Esophagus (tissue), 2 donors: ENCODE results near the gene DTNB. TPM values are rescaled to one million over a fixed set of nuclear protein-coding genes. Genes with fewer than 3 reads are reported as not detected.

ENCODE experiments used
- H3K27ac ChIP-seq, 2 donors: one replicate each; pipeline ENCODE4 v1.5.1; 2013; ENCODE audit warnings: low read depth in 2 of 2, mild to moderate bottlenecking in 2 of 2, inconsistent platforms in 1 of 2, low read length in 1 of 2, moderate library complexity in 1 of 2
- H3K27me3 ChIP-seq, 2 donors: one replicate each; pipeline ENCODE4 v1.6.1; 2013; ENCODE audit warnings: low read length in 2 of 2, control low read depth in 1 of 2, mild to moderate bottlenecking in 1 of 2; ENCODE audit not compliant: insufficient read depth in 2 of 2, control insufficient read depth in 1 of 2
- H3K36me3 ChIP-seq, 2 donors: one replicate each; pipeline ENCODE4 v1.6.1; 2013; ENCODE audit warnings: low read length in 1 of 2; ENCODE audit not compliant: control insufficient read depth in 2 of 2, insufficient read depth in 2 of 2
- H3K4me1 ChIP-seq, 2 donors: one replicate each; pipeline ENCODE4 v1.6.1; 2013; ENCODE audit warnings: low read length in 1 of 2; ENCODE audit not compliant: control insufficient read depth in 2 of 2, insufficient read depth in 2 of 2
- H3K4me3 ChIP-seq, 2 donors: one replicate each; pipeline ENCODE4 v1.5.1; 2013; ENCODE audit warnings: low read length in 2 of 2, mild to moderate bottlenecking in 2 of 2, low read depth in 1 of 2, moderate library complexity in 1 of 2
- H3K9me3 ChIP-seq, 2 donors: one replicate each; pipeline ENCODE4 v1.6.1; 2013; ENCODE audit warnings: mild to moderate bottlenecking in 2 of 2, low read depth in 1 of 2, low read length in 1 of 2, moderate library complexity in 1 of 2; ENCODE audit not compliant: control insufficient read depth in 2 of 2, insufficient read depth in 1 of 2
- WGBS, 2 donors: extraction: QIAGEN DNeasy Blood & Tissue Kit; methylation state at CpG; one replicate each; pipeline ENCODE4 v1.1.7; 2013; 5-methylcytosine and 5-hydroxymethylcytosine counted together
- polyA plus RNA-seq, 2 donors: library from polyadenylated mRNA; stranded (reverse); fragments of 200-250 nt; gene quantifications; one replicate each; pipeline ENCODE4 v1.2.3, GENCODE V29; 2013
- donor health status: healthy with polysubstance abuse.
- donor health status: Bipolar disorder and iron deficiency.

The DTNB gene
- polyA plus RNA-seq, 2 donors, result 7.9 to 13.9 TPM

DNA sequence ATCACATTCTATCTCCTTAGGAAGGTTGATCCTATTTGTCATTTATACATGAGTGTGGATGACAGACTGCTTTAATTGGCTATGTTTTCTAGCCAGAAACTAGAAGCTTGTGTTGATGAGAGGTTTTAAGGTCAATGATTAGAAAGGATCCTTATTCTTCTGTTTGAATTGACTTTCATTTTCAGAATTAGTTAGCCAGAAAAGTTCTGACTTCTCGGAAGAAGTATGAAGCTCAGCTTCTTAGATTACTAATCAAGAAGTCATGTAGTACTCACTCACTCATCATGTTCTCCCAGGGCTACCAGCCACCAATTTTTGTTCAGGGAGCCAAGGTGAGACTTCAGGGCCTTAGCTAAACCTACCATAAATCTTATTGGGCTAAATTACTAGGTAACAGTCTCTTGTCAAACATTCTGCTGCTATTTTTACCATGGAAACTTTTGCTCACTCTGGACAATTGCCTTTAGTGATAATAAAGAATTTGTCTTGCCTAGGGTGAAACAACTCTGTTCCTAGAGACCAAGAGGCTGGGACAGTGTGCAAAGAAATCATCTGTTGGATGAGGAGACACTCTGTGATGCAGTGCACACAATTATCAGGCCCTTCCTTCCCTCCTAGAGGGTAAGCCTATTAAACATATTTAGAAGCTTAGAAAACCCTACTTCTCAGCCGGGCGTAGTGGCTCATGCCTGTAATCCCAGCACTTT, 220.0 kb downstream of the DTNB start:
- H3K4me1 ChIP-seq, result no peaks in the 10 kb centered on the region
- 82 to 84% methylated on average over 3 of the region's 3 CpGs for WGBS, 2 donors
- no peaks in the 10 kb centered on the region for H3K27me3 ChIP-seq
- H3K27ac ChIP-seq, result no peak overlapping the region
- no peaks in the 10 kb centered on the region for H3K36me3 ChIP-seq
- H3K9me3 ChIP-seq, result no peaks in the 10 kb centered on the region
- no peak overlapping the region for H3K4me3 ChIP-seq

DNA sequence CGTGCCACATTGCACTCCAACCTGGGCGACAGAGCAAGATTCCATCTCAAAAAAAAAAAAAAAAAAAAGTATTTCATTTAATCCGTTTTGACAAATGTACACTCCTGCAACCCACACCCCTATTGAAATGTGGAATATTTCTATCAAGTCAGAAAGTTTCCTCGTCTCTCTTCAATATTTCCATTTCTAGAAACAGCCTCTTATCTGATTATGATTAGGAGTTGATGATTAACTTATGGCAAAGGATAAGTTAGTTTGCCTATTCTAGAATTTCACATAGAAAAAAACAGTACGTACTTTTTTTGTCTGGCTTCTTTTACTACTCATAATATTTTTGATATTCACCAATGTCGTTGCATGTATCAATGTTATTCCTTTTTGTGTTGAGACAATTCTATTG, 224.6 kb downstream of the DTNB start:
- 73 to 91% methylated on average over 6 of the region's 6 CpGs for WGBS, 2 donors
- Histone ChIP-seq H3K36me3 (no peaks in the 10 kb centered on the region), H3K27ac (no peak overlapping the region), H3K9me3 (no peaks in the 10 kb centered on the region), H3K4me3 (no peak overlapping the region), H3K4me1 (no peaks in the 10 kb centered on the region), H3K27me3 (no peaks in the 10 kb centered on the region)

DNA sequence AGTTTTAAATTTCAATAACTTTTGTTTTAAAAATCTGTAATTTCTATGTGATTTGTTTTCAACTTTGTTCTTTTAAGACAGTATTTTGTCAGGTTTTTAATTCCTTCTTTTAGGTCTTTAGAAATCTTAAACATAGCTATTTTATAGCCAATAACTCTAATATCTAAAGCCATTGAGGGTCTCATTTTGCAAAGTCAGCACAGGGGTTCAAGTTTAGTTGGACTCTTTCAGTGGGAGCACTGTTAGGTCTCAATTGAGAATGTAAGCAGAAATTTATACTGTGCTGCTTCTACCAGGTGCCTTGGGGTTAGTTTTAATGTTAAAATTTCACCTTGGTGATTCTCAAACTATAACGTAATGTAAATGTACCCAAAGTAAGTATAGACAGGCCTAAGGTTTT, 226.4 kb downstream of the DTNB start:
- Histone ChIP-seq H3K9me3 (no peaks in the 10 kb centered on the region), H3K27ac (no peak overlapping the region), H3K36me3 (no peaks in the 10 kb centered on the region), H3K4me1 (no peaks in the 10 kb centered on the region), H3K27me3 (no peaks in the 10 kb centered on the region), H3K4me3 (no peak overlapping the region)
- WGBS, 2 donors, result 90 to 93% methylated on average over 1 of the region's 1 CpG

DNA sequence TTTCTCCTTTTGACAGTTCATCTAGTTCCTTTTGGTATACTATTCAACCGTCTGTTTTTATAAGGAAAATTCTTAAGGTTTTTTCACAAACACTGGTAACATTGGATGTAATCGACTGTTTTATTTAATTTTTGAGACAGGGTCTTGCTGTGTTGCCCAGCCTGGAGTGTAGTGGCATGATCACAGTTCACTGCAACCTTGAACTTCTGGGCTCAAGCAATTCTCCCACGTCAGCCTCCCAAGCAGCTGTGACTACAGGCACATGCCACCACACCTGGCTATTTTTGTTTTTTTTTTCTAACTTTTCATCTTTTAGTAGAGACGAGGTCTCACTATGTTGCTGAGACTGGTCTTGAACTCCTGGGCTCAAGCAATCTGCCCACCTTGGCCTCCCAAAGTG, 227.3 kb downstream of the DTNB start:
- Histone ChIP-seq H3K36me3 (no peaks in the 10 kb centered on the region), H3K9me3 (no peaks in the 10 kb centered on the region), H3K27ac (no peak overlapping the region), H3K27me3 (no peaks in the 10 kb centered on the region), H3K4me1 (no peaks in the 10 kb centered on the region), H3K4me3 (no peak overlapping the region)
- 81 to 90% methylated on average over 4 of the region's 4 CpGs for WGBS, 2 donors

DNA sequence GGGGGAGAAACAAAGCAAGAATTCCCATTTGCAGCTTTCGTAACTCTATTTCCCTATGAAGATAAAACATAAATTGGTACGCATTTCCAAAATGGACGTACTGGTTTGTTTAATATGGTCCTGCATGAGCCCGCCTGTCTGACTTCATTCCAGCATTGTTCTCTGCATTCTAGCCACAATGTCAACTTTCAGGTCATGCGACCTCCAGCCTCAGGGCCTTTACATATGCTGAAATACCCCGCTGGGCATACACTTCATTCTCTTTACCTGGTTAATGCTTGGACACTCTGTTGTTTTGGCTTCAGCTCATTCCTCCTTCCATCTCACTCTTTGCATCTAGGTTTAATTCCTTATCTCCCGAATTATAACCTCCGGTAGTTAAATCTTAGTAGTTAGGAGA, 227.9 kb downstream of the DTNB start:
- WGBS, 2 donors, result 83% methylated on average over 8 of the region's 8 CpGs
- H3K27ac ChIP-seq, result no peak overlapping the region
- no peaks in the 10 kb centered on the region for H3K9me3 ChIP-seq
- no peaks in the 10 kb centered on the region for H3K4me1 ChIP-seq
- H3K36me3 ChIP-seq, result no peaks in the 10 kb centered on the region
- no peak overlapping the region for H3K4me3 ChIP-seq
- H3K27me3 ChIP-seq, result no peaks in the 10 kb centered on the region

DNA sequence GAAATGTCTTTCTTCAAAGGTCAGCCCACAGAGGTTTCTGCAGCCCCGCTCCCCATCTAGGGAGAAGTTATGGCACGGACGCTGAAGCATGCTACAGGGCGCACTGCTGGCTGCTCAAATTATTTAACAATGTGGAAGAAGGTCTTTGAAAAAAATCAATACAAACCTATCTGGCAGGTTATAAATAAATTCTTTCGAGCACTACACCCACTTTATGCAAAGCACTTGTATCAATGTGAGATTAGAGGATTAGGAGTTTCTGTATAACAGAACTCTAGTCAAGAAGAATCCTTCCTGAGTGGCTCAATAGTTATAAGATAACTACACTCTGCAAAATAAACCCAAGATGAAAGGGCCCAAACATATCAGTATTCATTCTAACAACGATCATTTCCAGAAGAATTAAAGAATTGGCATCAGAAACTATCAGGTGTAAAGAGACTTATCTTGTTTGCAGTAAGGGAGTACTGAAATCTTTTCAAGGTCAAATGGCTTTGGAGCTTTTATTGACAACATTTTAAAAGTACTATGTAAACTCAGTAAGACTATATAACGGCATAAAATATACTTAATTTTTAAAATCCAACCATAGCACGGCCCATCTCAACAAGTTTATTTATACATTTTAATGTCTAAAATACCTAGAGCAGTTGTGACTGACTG, 228.6 kb downstream of the DTNB start:
- H3K36me3 ChIP-seq, result no peaks in the 10 kb centered on the region
- no peak overlapping the region for H3K27ac ChIP-seq
- no peaks in the 10 kb centered on the region for H3K9me3 ChIP-seq
- H3K4me3 ChIP-seq, result no peak overlapping the region
- no peaks in the 10 kb centered on the region for H3K4me1 ChIP-seq
- no peaks in the 10 kb centered on the region for H3K27me3 ChIP-seq
- 66 to 89% methylated on average over 8 of the region's 8 CpGs for WGBS, 2 donors

DNA sequence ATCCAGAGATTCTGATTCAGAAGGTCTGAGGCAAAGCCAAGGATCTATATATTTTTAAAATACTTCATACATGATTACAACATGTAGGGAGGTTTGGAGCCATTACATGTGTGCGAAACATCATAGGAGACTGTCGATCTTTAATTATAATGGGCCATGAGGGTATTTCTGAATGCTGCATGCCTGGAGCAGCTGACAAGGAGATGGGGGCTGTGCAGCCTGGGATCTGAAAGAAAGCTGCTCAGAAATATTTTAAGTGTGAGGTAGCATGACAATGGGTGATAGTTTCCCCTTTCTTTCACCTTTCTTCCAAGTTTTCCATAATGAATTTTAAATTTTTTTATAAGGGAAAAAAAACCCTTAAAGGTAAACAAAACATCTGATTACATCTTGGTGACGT, 229.6 kb downstream of the DTNB start:
- no peaks in the 10 kb centered on the region for H3K4me1 ChIP-seq
- H3K27me3 ChIP-seq, result no peaks in the 10 kb centered on the region
- H3K9me3 ChIP-seq, result no peaks in the 10 kb centered on the region
- 95 to 98% methylated on average over 3 of the region's 3 CpGs for WGBS, 2 donors
- H3K36me3 ChIP-seq, result no peaks in the 10 kb centered on the region
- no peak overlapping the region for H3K27ac ChIP-seq
- H3K4me3 ChIP-seq, result no peak overlapping the region

DNA sequence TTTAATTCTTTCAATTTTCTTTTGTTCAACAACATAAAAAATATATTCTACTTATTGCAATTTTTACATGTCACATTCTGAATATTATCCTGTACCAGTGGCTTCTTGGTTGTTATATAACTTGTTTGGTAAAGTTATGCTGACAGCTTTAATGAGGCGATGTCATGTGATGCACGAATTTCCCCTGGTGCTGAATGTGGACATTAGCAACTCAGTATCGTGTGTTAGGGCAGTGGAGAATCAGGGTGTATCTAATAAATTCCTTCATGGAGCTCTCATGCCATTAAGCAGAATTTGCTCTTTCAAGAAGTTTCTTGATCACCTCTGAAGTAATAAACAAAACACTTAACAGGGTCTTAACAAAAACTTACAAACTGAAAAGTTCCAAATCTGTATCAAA, 232.0 kb downstream of the DTNB start:
- Histone ChIP-seq H3K4me1 (no peaks in the 10 kb centered on the region), H3K27ac (no peak overlapping the region), H3K4me3 (no peak overlapping the region), H3K27me3 (no peaks in the 10 kb centered on the region), H3K9me3 (no peaks in the 10 kb centered on the region), H3K36me3 (no peaks in the 10 kb centered on the region)
- WGBS, 2 donors, result 75 to 79% methylated on average over 3 of the region's 3 CpGs

DNA sequence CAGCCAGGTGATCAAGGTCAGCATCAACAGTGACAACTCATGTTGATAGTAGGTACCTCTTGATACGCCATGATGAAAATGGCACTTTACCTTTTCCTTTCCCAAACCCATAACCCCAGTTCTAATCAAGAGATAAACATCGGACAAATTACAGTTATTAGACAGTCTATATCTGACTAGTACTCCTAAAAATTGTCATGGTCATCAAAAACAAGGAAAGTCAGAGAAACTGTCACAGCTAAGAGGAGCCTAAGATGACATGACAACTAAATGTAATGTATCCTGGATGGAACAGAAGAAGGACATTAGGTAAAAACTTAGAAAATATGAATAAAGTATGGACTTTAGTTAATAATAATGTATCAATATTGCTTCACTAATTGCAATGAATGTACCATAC, 234.6 kb downstream of the DTNB start:
- no peak overlapping the region for H3K27ac ChIP-seq
- WGBS, 2 donors, result 97% methylated on average over 2 of the region's 2 CpGs

More for the DNA sequence above, 234.6 kb downstream of the DTNB start:
- Histone ChIP-seq H3K4me1 (no peaks in the 10 kb centered on the region), H3K36me3 (no peaks in the 10 kb centered on the region), H3K27me3 (no peaks in the 10 kb centered on the region), H3K9me3 (no peaks in the 10 kb centered on the region), H3K4me3 (no peak overlapping the region)
